HG03565 (cell line): Measurements from ENCODE around the gene SEC24A.
"Not testable (repeated sequence)": the region's sequence is repeated elsewhere in the genome, so short reads cannot be mapped to it uniquely, and the experiment has no call there.

Experiments used
- ATAC-seq: cut with Tn5 transposase; IDR thresholded peaks from one replicate; pipeline ENCODE4 v1.9.1; 2021; ENCODE audit warnings: mild to moderate bottlenecking, moderate library complexity; ENCODE audit not compliant: unreplicated experiment

Gene SEC24A

DNA sequence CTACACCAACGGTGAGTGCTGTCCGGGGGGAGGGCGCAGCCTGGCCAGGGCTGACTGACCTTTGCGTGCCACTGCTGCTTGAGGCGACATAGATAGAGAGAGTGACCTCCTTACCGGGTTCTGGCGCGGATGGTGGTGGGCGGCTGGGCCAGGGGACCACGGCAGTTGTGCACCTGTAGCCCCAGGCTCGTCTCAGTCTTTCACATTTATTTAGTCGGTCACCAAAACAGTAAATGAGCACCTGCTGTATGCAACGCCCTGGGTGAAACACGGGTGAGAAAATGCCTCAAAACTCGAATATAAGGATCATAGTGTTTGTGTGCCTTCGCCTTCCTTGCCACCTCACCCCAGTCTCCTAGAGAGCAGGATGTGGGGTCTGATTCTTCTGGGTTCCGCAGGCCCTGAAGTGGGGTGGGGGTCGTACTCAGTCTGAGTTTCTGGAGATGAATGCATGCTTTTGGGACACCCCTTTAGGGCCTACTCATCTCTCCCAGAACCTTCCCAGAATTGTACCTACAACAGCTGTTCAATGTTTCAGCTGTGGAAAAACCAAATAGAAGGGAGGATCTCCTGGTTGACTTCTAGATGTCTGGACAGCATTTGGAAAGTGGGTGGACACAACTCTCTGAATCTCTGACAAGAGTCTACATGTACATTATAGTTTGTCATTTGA is 714 bp downstream of the SEC24A start:
- peak; percentile 8 for ATAC-seq

DNA sequence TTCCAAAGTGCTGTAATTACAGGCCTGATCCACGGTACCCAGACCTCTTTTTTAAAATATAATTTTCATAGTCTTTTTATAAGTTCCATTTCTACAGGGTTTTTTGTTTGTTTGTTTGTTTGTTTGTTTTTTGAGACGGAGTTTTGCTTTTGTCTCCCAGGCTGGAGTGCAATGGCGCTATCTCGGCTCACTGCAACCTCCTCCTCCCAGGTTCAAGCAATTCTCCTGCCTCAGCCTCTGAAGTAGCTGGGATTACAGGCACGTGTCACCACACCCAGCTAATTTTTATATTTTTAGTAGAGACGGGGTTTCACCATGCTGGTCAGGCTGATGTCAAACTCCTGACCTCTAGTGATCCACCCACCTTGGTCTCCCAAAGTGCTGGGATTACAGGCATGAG is 2.1 kb downstream of the SEC24A start:
- ATAC-seq = not testable (repeated sequence)

DNA sequence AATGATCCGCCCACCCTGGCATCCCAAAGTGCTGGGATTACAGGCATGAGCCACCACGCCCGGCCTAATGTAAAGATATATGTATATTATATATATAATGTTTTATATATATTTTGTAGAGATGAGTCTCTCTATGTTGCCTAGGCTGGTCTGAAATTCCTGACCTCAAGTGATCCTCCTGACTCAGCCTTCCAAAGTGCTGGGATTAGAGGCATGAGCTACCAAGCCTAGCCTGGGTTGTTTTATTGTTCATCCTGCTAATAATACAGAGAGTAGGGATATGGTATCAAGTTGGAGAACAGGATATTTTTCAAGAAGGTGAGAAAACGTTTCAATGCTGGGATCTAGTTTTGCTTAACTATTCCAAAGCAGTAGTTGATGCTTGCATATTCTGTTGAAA is 2.9 kb downstream of the SEC24A start:
- ATAC-seq = no peak

DNA sequence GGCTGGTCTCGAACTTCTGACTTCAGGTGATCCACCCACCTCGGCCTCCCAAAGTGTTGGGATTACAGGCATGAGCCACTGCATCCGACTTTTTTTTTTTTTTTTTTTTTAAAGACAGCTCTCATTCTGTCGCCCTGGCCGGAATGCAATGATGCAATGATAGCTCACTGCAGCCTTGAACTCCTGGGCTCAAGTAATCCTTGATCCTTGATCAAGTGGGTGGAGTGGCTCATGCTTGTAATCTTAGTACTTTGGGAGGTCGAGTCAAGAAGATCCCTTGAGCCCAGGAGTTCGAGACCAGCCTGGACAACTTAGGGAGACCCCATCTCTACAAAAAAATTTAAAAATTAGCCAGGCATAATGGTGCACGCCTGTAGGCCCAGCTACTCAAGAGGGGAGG is 8.1 kb downstream of the SEC24A start:
- no peak for ATAC-seq

DNA sequence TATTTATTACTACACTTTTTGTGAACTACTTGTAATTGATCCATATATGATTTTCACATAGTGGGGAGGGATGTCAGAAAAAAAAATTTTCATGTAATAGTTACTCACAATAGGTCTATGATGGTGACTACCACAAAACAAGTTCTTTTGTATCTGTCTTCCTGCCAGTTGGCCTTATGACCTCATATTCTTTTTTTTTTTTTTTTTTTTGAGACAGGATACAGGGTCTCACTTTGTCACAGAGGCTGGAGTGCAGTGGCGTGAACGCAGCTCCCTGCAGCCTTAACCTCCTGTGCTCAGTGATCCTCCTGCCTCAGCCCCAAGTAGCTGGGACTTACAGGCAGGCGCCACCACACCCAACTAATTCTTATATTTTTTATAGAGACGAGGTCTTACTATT is 10.9 kb downstream of the SEC24A start:
- no peak for ATAC-seq

DNA sequence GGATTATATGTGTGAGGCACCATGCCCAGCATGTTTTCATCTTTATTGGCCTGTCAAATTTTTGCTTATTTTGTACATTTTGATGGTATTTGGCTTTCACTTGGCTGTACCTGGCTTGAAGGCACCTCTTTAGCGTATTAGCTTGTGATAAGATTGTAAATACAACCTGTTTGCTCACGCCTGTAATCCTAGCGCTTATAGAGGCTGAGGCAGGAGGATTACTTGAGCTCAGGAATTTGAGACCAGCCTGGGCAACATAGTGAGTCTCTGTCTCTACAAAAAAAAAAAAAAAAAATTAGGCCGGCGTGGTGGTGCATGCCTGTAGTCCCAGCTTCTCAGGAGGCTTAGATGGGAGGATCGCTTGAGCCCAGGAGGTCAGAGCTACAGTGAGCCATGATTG is 11.3 kb downstream of the SEC24A start:
- ATAC-seq = no peak

DNA sequence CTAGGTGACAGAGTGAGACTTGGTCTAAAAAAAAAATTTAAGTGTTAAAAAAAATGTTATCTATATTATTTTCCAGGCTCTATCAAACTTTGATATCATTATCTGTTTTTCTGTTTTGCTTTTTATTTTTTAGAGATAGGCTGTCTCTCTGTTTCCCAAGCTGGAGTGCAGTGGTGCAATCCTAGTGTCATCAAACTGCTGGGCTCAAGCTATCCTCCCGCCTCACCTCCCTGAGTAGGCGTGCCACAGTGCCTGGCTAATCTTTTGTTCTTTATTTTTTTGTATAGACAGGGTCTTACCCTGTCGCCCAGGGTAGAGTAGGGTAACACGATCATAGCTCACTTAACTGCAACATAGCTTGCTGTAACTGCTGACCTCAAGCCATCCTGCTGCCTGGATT is 14.4 kb downstream of the SEC24A start:
- ATAC-seq = no peak

DNA sequence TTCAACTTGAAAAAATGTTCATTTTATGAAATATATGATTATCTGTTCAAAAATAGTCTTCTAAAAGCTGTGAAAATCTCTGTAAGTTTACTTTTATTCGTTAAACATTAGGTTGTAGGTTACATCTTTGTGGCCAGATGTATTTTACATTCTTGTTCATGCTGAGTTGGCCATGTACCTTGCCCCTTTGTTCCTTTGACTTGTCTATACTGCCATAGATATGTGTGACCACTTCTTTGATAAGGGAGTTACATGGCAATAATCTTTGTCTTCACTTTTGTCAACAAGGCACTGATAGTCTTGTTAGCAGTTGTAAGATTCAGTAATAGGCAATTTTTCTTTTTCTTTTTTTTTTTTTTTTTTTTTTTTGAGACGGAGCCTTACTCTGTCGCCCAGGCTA is 15.9 kb downstream of the SEC24A start:
- no peak for ATAC-seq

DNA sequence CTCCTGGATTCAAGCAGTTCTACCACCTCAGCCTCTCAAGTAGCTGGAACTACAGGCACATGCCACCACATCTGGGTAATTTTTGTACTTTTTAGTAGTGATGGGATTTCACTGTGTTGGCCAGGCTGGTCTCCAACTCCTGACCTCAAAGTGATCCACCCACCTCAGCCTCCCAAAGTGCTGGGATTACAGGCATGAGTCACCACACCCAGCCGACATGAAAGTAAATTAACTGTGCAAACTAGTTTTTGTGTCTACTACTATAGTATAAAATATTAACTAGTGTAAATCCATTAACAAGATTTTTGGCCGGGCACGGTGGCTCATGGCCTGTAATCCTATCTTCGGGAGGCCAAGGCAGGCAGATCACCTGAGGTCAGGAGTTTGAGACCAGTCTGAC is 25.0 kb downstream of the SEC24A start:
- ATAC-seq = not testable (repeated sequence)

DNA sequence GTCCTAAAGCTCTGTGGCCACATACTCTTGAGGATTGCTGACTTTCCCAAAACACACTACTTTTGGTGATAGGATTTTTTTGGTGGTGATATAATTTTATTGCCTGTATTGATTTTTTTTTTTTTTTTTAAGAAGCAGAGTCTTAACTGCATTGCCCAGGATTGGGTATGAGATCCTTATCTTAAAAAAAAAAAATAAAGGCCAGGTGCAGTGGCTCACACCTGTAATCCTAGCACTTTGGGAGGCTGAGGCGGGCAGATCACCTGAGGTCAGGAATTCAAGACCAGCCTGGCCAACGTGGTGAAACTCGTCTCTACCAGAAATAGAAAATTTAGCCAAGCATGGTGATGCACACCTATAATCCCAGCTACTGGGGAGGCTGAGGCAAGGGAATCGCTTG is 28.8 kb downstream of the SEC24A start:
- ATAC-seq = not testable (repeated sequence)

DNA sequence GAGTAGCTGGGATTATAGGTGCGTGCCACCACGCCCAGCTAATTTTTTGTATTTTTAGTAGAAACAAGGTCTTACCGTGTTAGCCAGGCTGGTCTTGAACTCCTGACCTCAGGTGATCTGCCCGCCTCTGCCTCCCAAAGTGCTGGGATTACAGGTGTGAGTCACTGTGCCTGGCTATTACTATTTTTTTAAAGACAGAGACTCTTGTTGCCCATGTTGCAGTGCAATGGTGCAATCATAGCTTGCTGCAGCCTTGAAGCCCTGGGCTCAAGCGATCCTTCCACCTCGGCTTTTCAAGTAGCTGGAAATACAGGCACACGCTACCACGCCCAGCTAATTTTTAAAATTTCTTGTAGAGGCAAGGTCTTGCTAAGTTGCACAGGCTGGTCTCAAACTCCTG is 41.6 kb downstream of the SEC24A start:
- ATAC-seq = not testable (repeated sequence)

DNA sequence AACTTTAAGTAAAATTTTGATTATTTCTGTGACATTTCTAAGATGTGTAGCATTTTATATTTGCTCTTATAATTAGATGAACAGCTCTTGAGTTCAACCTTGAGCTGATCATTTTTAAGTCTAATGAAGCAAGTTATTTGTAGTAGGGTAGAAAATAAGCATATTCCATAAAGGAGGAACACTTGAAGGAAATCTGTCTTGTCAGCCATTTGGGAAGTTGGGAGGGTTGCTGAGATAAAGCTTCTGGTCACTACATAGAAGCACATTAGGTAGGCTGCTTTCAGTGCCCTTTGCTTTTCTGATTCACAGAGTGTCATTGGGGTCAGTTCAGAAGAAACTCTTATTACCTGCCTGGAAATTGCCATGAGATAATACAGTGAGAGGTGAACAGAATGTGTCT is 44.1 kb downstream of the SEC24A start:
- no peak for ATAC-seq

DNA sequence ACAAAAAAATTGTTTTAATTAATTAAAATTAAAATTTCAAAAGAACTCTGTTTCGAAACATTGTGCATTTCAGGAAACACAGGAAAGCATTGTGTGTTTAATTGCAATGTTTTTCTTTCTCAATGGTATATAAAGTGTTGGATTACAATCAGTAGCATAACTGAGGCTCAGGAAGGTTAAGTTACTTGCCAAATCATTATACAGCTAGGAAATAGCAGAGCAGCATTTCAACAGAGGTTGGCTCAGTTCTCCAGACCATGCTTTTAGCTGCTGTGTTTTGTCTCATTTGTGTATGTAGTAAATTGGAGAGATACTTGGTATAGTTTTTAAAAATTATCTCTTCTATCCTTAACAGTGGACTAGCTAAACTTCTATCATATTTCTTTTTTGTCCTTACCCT is 59.7 kb downstream of the SEC24A start:
- ATAC-seq = no peak

DNA sequence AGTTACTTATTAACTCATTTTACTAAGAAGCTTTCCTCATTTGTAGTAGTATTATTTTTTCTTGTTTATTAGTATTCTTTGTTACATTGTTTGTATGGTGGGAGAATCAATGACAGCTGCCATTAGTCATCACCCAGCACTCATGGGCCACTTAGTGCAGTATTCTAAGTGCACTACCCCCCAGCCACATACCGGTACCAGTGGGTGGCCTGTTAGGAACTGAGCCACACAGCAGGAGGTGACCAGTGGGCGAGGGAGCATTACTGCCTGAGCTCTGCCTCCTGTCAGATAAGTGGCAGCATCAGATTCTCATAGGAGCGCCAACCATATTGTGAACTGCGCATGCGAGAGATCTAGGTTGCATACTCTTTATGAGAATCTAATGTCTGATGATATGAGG is 65.5 kb downstream of the SEC24A start:
- no peak for ATAC-seq

DNA sequence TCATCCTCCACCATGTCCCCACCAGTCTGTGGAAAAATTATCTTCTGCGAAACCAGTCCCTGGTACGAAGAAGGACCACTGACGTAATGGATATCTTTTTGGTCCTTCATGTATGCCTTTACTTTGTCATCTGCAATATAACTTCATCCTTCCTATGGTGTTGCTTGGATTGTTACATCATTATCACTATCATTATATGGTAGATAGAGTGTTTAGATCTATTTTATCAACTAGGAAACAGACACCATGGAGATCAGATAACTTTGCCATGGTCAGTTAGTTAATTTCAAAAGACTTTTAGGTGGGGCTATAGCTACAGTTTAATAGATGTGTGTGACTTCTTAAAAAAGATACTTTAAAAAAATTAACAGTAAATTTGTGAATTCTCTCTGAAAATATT is 66.0 kb downstream of the SEC24A start:
- ATAC-seq = no peak

DNA sequence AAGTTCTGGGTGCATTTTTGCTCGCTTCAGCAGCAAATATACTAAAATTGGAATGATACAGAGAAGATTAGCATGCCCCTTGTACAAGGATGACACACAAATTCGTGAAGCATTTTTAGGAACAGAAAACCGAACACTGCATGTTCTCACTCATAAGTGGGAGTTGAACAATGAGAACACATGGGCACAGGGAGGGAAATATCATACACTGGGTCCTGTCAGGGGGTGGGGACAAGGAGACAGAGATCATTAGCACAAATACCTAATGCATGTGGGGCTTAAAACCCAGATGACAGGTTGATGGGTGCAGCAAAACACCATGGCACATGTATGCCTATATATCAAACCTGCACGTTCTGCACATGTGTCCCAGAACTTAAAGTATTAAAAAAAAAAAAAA is 66.9 kb downstream of the SEC24A start:
- not testable (repeated sequence) for ATAC-seq

DNA sequence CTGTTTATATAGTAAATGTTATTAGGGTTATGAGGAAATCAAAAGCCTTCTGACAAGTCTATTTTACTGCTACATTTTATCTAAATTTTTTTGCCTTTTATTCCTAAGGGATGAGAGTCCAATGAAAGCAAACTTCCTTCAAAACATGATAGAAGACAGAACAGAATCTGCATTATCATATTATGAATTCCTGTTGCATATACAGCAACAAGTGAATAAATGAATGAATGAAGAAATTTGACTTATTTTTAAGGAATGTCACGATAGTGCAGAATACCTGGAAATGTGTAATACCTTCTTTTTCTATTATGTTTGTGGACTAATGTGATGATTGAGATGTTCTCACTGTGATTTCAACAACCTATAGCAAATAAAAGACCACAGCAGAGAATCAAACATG is 76.3 kb downstream of the SEC24A start:
- no peak for ATAC-seq

DNA sequence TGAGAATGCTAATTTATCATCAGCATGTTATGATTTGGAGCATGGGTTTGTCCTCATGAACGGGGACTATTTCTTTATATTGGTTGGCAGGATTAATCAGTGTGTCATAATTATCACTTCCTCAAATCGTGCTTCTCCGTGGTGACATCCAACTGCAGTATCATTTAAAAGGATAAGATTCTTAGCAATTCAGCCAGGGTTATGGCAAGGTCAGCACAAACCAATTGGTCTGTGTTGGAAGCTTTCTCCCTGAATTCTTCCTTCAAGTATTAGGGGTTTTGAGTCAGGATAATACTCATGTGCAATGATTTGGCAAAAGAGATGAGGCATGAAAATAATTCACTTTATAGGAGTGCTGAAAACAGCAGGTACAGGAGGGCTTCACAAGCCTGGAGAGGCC is 84.2 kb downstream of the SEC24A start:
- ATAC-seq = no peak

DNA sequence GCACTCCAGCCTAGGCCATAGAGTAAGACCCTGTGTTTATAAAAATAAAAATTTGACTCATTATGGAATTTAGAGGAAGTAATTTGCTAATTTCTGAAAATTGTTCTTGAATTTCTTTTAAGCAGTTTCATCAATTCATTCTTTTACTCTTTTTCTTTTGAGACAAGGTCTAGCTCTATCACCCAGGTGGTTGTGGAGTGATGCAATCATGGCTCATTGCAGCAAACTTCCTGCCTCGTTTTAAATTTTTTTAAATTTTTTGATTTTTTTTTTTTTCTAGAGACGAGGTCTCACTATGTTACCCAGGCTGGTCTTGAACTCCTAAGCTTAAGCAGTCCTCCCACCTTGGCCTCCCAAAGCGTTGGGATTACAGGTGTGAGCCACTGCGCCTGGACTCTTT is 86.7 kb downstream of the SEC24A start:
- ATAC-seq = no peak

DNA sequence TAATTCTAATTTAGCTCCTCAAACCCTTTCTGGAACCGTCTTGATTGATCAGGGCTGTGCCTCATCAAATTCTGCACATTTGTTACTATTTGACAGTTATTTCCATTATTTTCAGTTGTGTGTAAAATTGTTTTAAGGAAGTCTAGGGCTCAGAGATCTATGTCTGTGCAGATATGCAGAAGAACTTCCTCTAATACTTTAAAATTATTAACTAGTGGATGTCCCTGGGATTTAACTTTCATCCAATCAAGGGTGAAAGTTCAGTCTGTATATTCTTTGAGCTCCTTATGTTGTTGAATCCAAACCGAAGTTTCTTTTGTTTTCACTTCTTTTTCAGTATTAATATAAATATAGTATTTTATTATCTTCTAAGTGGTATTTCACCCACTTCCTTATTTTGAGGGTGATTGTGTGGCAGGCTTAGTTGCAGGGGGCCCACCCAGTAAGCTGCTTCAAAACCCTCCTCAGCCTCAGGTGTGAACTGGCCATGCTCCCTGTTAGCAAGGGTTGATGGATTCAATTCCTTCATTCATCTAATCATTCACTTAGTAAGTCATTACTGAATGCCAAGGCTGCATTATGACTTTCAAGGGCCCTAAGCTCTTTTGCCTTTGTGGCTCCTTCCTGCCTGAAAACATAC is 87.7 kb downstream of the SEC24A start:
- ATAC-seq = no peak

DNA sequence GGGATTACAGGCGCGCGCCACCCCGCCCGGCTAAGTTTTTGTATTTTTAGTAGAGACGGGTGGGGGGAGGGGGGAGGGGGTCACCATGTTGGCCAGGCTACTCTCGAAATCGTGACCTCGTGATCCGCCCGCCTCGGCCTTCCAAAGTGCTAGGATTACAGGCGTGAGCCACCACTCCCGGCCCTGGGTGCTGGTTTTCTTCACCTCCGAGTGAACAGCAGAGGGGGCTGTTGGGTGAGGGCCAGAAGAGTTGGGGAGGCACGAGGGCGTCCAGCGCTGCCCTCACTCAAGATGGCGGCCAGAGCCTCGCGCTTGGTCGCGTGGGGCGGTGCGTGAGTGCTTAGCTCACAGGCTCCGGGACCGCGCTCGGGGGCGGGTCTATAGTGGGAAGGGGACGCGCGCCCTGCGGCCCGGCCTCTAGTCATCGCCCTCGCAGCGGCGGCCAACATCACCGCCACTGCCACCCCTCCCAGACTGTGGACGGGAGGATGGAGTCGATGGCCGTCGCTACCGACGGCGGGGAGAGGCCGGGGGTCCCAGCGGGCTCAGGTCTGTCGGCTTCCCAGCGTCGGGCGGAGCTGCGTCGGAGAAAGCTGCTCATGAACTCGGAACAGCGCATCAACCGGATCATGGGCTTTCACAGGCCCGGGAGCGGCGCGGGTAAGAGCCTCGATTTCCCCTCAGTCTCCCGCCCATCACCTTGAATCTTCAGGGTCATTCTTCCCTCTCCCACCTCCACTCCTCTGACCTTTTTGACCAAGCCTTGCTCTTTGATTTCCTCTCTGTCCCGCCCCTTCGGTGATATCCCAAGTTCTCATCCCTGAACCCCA is 89.8 kb downstream of the SEC24A start, which contains the start of gene CAMLG:
TSS of gene CAMLG (plus strand) at position 416 of the 830 bp plus-strand sequence. CDS start at position 489, 73 bp downstream.
- ATAC-seq = peak; percentile 97
